ENCODE measurements around the gene PPP4R3A.

DNA sequence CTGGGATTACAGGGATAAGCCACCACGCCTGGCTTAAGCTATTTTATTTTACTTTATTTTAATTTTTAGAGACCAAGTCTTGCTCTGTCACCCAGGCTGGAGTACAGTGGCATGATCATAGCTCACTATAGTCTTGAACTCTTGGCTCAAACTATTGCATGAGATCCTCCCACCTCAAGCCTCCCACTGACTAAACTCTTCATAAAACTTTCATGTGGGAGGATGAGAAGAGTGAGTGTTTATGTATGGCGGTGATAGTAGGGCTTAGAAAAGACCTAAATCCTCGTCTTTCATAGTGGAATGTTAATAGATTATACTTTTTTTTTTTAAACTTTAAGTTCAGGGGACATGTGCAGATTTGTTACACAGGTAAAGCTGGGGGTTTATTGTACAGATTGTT, 23.5 kb upstream of the PPP4R3A start:
- no peak for TF ChIP-seq SUZ12 (IDR thresholded peaks at IDR 0.05; ENCODE audit: extremely low read depth, insufficient read depth, insufficient read length)
- no peak for TF ChIP-seq ZNF274 (IDR thresholded peaks at IDR 0.05; ENCODE audit: low read depth, low read length)

All from NT2/D1 (cell line).